Left lung (tissue), 10 donors: ENCODE results near the gene SHMT2. TPM values are rescaled to one million over a fixed set of nuclear protein-coding genes. Genes with fewer than 3 reads are reported as not detected.

Experiments
- ATAC-seq: fragments of 200-7000 bp; cut with Tn5 transposase; one replicate; pipeline ENCODE4 v1.9.1; 2020; ENCODE audit warnings: moderate library complexity
- DNase-seq, 4 donors: peaks; one replicate each; pipeline ENCODE4 v3.0.0-alpha.2; 2013 to 2020
- H3K27ac ChIP-seq, 2 donors: fragments of 200-600 bp; sonication (generic) in 1 of 2; one replicate each; pipeline versions ENCODE4 v1.5.0 to v1.8.0; 2020 to 2021
- H3K27me3 ChIP-seq, 2 donors: fragments of 200-600 bp; sonication (generic) in 1 of 2; one replicate each; pipeline versions ENCODE4 v1.5.0 to v1.8.0; 2020 to 2021
- H3K36me3 ChIP-seq, 2 donors: fragments of 200-600 bp; sonication (generic) in 1 of 2; one replicate each; pipeline versions ENCODE4 v1.5.0 to v1.8.0; 2020 to 2021
- H3K4me1 ChIP-seq, 2 donors: fragments of 200-600 bp; one replicate each; pipeline ENCODE4 v1.8.0; 2021
- H3K4me3 ChIP-seq, 2 donors: fragments of 200-600 bp; sonication (generic) in 1 of 2; one replicate each; pipeline versions ENCODE4 v1.5.0 to v1.8.0; 2020 to 2021; ENCODE audit warnings: mild to moderate bottlenecking in 1 of 2
- H3K9me3 ChIP-seq, 2 donors: fragments of 200-600 bp; sonication (generic) in 1 of 2; one replicate each; pipeline versions ENCODE4 v1.5.0 to v1.8.0; 2020 to 2021
- intact Hi-C, 2 donors: fragments of 100-400 bp; cut with DNase I; formaldehyde crosslinking; loops; one replicate each; pipeline versions ENCODE4 v1.11.2 to v1.14.2; 2022
- polyA plus RNA-seq, 6 donors: library from polyadenylated mRNA; unstranded; fragments of 120-200 nt; gene quantifications; one replicate each; pipeline ENCODE4 v1.2.1, GENCODE V29; 2013; ENCODE audit not compliant: insufficient read length in 6 of 6
- total RNA-seq, 2 donors: library from RNA; stranded (reverse); fragmentation: NEBNext Ultra II Directional; extraction: Animal tissue kit (Norgen Biotek cat#: 25700); gene quantifications; one replicate each; pipeline ENCODE4 v1.2.1, GENCODE V29; 2021
- TF ChIP-seq, protein P1 (sequence below), 2 donors: fragments of 200-600 bp; sonication (generic) in 1 of 2; IDR thresholded peaks; one replicate each; pipeline versions ENCODE4 v1.5.0 to v1.8.0; 2021; ENCODE audit warnings: antibody characterized with exemption in 2 of 2
- donor health status: DM: no; HTN: yes; CAD: no.
- donor health status: DM: no; HTN: no; CAD: no.

Gene SHMT2
- total and polyA plus RNA-seq, 8 donors, result 64.7 to 116 (median 75.6) TPM

GRCh38 chr12:57238854-57239554, 9.5 kb downstream of the SHMT2 start:
- Histone ChIP-seq H3K27me3 (peaks cover 51 to 91% of the 10 kb centered on the region in 2 donors), H3K36me3 (peaks cover 0 to 14% of the 10 kb centered on the region in 2 donors), H3K4me1 (peaks cover 38 to 81% of the 10 kb centered on the region in 2 donors), H3K9me3 (no peaks in the 10 kb centered on the region), H3K4me3 (peak overlapping the region; percentile 36 to 51), H3K27ac (no peak overlapping the region)
- intact Hi-C loops, result no loop called here
- ATAC-seq, result peak; percentile 91
- DNase-seq, result peak; percentile 82 to 98 (median 90)
- TF ChIP-seq, protein P1, sequence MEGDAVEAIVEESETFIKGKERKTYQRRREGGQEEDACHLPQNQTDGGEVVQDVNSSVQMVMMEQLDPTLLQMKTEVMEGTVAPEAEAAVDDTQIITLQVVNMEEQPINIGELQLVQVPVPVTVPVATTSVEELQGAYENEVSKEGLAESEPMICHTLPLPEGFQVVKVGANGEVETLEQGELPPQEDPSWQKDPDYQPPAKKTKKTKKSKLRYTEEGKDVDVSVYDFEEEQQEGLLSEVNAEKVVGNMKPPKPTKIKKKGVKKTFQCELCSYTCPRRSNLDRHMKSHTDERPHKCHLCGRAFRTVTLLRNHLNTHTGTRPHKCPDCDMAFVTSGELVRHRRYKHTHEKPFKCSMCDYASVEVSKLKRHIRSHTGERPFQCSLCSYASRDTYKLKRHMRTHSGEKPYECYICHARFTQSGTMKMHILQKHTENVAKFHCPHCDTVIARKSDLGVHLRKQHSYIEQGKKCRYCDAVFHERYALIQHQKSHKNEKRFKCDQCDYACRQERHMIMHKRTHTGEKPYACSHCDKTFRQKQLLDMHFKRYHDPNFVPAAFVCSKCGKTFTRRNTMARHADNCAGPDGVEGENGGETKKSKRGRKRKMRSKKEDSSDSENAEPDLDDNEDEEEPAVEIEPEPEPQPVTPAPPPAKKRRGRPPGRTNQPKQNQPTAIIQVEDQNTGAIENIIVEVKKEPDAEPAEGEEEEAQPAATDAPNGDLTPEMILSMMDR (IDR thresholded peaks at IDR 0.05), result peak; percentile 100

DNA sequence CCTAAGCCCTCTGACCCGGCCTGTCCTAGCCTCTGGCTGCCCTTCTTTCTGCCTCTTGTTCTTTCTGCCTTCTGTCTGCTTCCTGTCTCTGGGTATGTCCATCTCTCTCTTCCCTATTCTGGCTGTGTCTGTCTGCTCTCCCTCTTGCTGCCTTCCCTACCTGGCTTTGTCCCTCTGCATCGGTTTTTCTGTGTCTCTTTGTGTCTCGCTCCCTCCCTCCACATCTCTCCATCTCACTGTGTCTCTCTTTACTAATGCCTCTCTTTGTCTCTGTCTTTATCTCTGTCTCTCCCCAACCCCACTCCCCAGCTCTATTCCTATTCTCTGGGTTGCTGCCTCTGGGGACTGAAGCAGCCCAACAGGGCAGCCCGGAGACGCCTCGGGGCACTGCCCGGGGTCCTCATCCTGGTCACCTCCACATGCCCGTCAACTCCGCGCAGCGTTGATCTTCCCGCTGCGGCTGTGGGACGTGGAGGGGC, 10.1 kb downstream of the SHMT2 start:
- peaks cover 38 to 84% of the 10 kb centered on the region in 2 donors for H3K4me1 ChIP-seq
- no peak overlapping the region for H3K27ac ChIP-seq
- intact Hi-C loops, result no loop called here
- no peaks in the 10 kb centered on the region for H3K9me3 ChIP-seq
- DNase-seq (no peak), ATAC-seq (no peak)
- peaks cover 51 to 97% of the 10 kb centered on the region in 2 donors for H3K27me3 ChIP-seq
- H3K36me3 ChIP-seq, result peaks cover 0 to 7% of the 10 kb centered on the region in 2 donors
- TF ChIP-seq, protein P1 (IDR thresholded peaks at IDR 0.05), result no peak
- peak overlapping the region; percentile 34 to 51 for H3K4me3 ChIP-seq

GRCh38 chr12:57240066-57240921, 10.8 kb downstream of the SHMT2 start:
- Histone ChIP-seq H3K27ac (no peak overlapping the region), H3K4me3 (peak overlapping the region; percentile 34 to 51), H3K36me3 (peaks cover 0 to under 1% of the 10 kb centered on the region in 2 donors), H3K4me1 (peaks cover 38 to 82% of the 10 kb centered on the region in 2 donors), H3K9me3 (no peaks in the 10 kb centered on the region), H3K27me3 (peaks cover 51 to 98% of the 10 kb centered on the region in 2 donors)
- DNase-seq (peak in 2 of 4 donors; percentile 64 to 86), ATAC-seq (peak; percentile 4)
- TF ChIP-seq, protein P1 (IDR thresholded peaks at IDR 0.05), result no peak
- intact Hi-C loops, result no loop called here

DNA sequence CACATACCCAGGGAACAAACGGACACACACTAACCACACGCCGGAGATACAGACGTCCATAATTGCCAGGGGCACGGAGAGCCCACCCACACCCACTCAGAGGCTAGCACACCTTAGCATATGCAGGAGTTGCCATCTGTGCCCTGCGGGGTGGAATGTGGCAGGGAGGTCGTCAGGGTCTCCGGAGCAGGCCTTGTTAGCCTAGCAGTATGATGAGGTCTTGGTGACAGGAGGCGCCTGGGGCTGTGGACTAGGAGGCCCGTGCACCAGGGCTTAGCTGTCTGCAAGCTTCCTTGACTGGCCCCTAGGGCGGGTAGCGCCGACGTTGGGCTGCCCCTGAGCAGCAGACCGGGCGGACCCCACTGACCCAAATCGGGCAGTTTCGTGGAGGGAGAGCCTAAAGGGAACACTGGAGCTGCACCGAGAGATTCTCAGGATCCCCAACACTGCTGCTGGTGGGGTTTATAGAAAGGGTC, 11.5 kb downstream of the SHMT2 start:
- ATAC-seq, result no peak
- intact Hi-C loops, result no loop called here
- H3K4me3 ChIP-seq, result peak overlapping the region in 1 of 2 donors; percentile 51

More for the DNA sequence above, 11.5 kb downstream of the SHMT2 start:
- peaks cover 38 to 75% of the 10 kb centered on the region in 2 donors for H3K4me1 ChIP-seq
- H3K36me3 ChIP-seq, result no peaks in the 10 kb centered on the region
- H3K27me3 ChIP-seq, result peaks cover 51 to 91% of the 10 kb centered on the region in 2 donors
- no peak overlapping the region for H3K27ac ChIP-seq
- peak in 1 of 4 donors; percentile 71 for DNase-seq
- TF ChIP-seq, protein P1 (IDR thresholded peaks at IDR 0.05), result no peak
- H3K9me3 ChIP-seq, result no peaks in the 10 kb centered on the region
